CD4-positive, alpha-beta T cell treated with Interleukin-15 for 4 hours (primary cell): ENCODE measurements around the gene SF3B2.
"Not testable (repeated sequence)": the region's sequence is repeated elsewhere in the genome, so short reads cannot be mapped to it uniquely, and the experiment has no call there.

ENCODE experiments used
- DNase-seq: peaks from one replicate; pipeline ENCODE4 v3.0.0-alpha.2; 2020; ENCODE audit warnings: low spot score

The SF3B2 gene

GRCh38 chr11:66072081-66072480 is 19.9 kb downstream of the SF3B2 start:
- DNase-seq, result no peak

GRCh38 chr11:66072518-66072917 is 20.4 kb downstream of the SF3B2 start:
- no peak for DNase-seq

- DNase-seq, result no peak
These were observed 21.5 kb downstream of the SF3B2 start for GRCh38 chr11:66073669-66074068.

- DNase-seq, result no peak
These were observed 23.1 kb downstream of the SF3B2 start for GRCh38 chr11:66075273-66075672.

GRCh38 chr11:66076561-66076960 is 24.4 kb downstream of the SF3B2 start:
- no peak for DNase-seq

GRCh38 chr11:66077927-66078326 is 25.8 kb downstream of the SF3B2 start:
- no peak for DNase-seq

GRCh38 chr11:66078949-66079348 is 26.8 kb downstream of the SF3B2 start:
- DNase-seq, result not testable (repeated sequence)

GRCh38 chr11:66080055-66080817 is 28.1 kb downstream of the SF3B2 start:
- peak; percentile 83 for DNase-seq

- peak; percentile 79 for DNase-seq
These were observed 29.3 kb downstream of the SF3B2 start for GRCh38 chr11:66081505-66081904.

GRCh38 chr11:66082946-66083698 is 31.0 kb downstream of the SF3B2 start:
- DNase-seq, result no peak

- DNase-seq, result no peak
These were observed 31.6 kb downstream of the SF3B2 start for GRCh38 chr11:66083767-66084166.

GRCh38 chr11:66084821-66085475 is 32.8 kb downstream of the SF3B2 start:
- DNase-seq, result no peak

- DNase-seq, result no peak
These were observed 35.2 kb downstream of the SF3B2 start for GRCh38 chr11:66087148-66087908.

GRCh38 chr11:66089067-66089466 is 36.9 kb downstream of the SF3B2 start:
- DNase-seq, result no peak

- no peak for DNase-seq
These were observed 38.1 kb downstream of the SF3B2 start for GRCh38 chr11:66090288-66090687.

- not testable (repeated sequence) for DNase-seq
These were observed 40.0 kb downstream of the SF3B2 start for GRCh38 chr11:66092125-66092524.

- DNase-seq, result not testable (repeated sequence)
These were observed 47.6 kb downstream of the SF3B2 start for GRCh38 chr11:66099746-66100145.

- DNase-seq, result peak; percentile 63
These were observed 48.3 kb downstream of the SF3B2 start for GRCh38 chr11:66100272-66101065.

- no peak for DNase-seq
These were observed 48.9 kb downstream of the SF3B2 start for GRCh38 chr11:66101066-66101464.

- no peak for DNase-seq
These were observed 52.0 kb downstream of the SF3B2 start for GRCh38 chr11:66104057-66104638.
